NCI-H1930 (cell line): ENCODE results near the gene SLC4A4.

ENCODE experiments used
- DNase-seq, 2 experiments: peaks; one replicate each; lab custom pipeline; 2025; lab: John Stamatoyannopoulos, UW

The SLC4A4 gene

GRCh38 chr4:71602289-71602900, 263.6 kb downstream of the SLC4A4 start:
- no peak for DNase-seq

GRCh38 chr4:71604785-71605184, 266.0 kb downstream of the SLC4A4 start:
- DNase-seq = no peak

- DNase-seq = no peak
Measured at GRCh38 chr4:71607109-71607508, 268.3 kb downstream of the SLC4A4 start.

GRCh38 chr4:71607780-71608677, 269.2 kb downstream of the SLC4A4 start:
- DNase-seq = no peak

- DNase-seq = no peak
Measured at GRCh38 chr4:71608678-71609071, 269.9 kb downstream of the SLC4A4 start.

- DNase-seq = no peak
Measured at GRCh38 chr4:71609167-71609566, 270.3 kb downstream of the SLC4A4 start.

GRCh38 chr4:71609651-71610050, 270.8 kb downstream of the SLC4A4 start:
- DNase-seq = no peak

GRCh38 chr4:71614621-71615020, 275.8 kb downstream of the SLC4A4 start:
- DNase-seq = no peak

- no peak for DNase-seq
Measured at GRCh38 chr4:71616168-71616811, 277.5 kb downstream of the SLC4A4 start.
